Vagina (tissue), 2 donors: ENCODE results near the gene FCHO1.

ENCODE experiments used
- POLR2A ChIP-seq, 2 donors: fragments of 450-650 bp; IDR thresholded peaks; one replicate each; pipeline ENCODE4 v1.6.1; 2017; ENCODE audit warnings: antibody characterized with exemption in 2 of 2, mild to moderate bottlenecking in 2 of 2, moderate library complexity in 2 of 2
- POLR2AphosphoS5 ChIP-seq, 2 donors: sonication (generic); formaldehyde crosslinking; IDR thresholded peaks; one replicate each; pipeline ENCODE4 v1.9.0; 2017; ENCODE audit warnings: antibody characterized with exemption in 2 of 2, mild to moderate bottlenecking in 2 of 2, low read depth in 1 of 2; ENCODE audit not compliant: insufficient read depth in 1 of 2
- TF ChIP-seq, protein P1 (sequence below), 3 experiments: fragments of 450-650 bp in 2 of 3; fragments of 200-600 bp in 1 of 3; sonication (generic) in 1 of 3; IDR thresholded peaks; one replicate each; pipeline ENCODE4 v1.5.1; 2017 to 2019; ENCODE audit warnings: antibody characterized with exemption in 3 of 3, mild to moderate bottlenecking in 2 of 3, moderate library complexity in 2 of 3

DNA sequence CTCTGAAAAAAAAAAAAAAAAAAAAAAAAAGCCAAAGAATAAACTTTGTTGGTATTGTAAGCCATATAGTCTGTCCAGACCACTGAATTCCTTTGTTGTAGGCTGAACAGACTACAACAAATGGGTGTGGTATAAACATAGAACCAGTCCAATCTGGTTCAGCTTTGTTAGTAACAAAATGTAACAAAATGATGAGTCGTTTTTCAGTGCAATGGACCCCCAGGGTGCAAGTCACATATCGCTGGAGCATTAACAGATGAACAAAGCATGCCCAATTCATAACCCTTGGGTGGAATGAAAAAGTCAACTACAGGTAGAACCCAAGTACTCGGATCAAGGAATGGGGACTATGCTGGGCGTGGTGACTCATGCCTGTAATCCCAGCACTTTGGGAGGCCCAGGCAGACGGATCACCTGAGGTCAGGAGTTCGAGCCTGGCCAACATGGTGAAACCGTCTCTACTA, 13.6 kb upstream of the FCHO1 start:
- TF ChIP-seq POLR2AphosphoS5 (IDR thresholded peaks at IDR 0.05; ENCODE audit: insufficient read depth in 1 of 2, low read depth in 1 of 2) (no peak), POLR2A (IDR thresholded peaks at IDR 0.05) (no peak)
- TF ChIP-seq, protein P1, sequence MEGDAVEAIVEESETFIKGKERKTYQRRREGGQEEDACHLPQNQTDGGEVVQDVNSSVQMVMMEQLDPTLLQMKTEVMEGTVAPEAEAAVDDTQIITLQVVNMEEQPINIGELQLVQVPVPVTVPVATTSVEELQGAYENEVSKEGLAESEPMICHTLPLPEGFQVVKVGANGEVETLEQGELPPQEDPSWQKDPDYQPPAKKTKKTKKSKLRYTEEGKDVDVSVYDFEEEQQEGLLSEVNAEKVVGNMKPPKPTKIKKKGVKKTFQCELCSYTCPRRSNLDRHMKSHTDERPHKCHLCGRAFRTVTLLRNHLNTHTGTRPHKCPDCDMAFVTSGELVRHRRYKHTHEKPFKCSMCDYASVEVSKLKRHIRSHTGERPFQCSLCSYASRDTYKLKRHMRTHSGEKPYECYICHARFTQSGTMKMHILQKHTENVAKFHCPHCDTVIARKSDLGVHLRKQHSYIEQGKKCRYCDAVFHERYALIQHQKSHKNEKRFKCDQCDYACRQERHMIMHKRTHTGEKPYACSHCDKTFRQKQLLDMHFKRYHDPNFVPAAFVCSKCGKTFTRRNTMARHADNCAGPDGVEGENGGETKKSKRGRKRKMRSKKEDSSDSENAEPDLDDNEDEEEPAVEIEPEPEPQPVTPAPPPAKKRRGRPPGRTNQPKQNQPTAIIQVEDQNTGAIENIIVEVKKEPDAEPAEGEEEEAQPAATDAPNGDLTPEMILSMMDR (IDR thresholded peaks at IDR 0.05) = no peak
